GM12872 (cell line): ENCODE results near the gene TSHB.

Source experiments
- TF ChIP-seq, protein P1 (sequence below): IDR thresholded peaks from 3 replicates; pipeline ENCODE4 v1.5.1; 2011; ENCODE audit warnings: low read depth, mild to moderate bottlenecking, low read length, moderate library complexity; ENCODE audit not compliant: insufficient read depth

TSHB gene

DNA sequence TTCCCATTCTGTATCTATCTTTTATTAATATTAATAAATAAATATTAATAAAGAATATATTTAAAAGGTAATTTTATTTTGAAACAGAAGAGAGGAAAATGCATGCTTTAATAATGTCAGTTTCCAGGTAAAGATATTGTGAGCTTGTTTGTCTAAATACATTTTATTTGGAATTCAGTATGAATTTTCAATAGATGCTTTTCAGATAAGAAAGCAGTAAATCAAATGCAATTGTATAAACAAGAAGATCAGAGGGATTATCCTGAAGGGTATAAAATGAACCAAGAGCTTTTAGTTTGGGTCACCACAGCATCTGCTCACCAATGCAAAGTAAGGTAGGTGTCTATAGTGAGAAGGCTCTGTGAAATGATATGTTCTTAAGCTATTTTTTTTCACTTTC, at the start of gene TSHB:
Gene TSHB (plus strand): TSS at position 301 of the 400 bp plus-strand sequence. CDS start 3,537 bp downstream, outside the sequence.
- TF ChIP-seq, protein P1, sequence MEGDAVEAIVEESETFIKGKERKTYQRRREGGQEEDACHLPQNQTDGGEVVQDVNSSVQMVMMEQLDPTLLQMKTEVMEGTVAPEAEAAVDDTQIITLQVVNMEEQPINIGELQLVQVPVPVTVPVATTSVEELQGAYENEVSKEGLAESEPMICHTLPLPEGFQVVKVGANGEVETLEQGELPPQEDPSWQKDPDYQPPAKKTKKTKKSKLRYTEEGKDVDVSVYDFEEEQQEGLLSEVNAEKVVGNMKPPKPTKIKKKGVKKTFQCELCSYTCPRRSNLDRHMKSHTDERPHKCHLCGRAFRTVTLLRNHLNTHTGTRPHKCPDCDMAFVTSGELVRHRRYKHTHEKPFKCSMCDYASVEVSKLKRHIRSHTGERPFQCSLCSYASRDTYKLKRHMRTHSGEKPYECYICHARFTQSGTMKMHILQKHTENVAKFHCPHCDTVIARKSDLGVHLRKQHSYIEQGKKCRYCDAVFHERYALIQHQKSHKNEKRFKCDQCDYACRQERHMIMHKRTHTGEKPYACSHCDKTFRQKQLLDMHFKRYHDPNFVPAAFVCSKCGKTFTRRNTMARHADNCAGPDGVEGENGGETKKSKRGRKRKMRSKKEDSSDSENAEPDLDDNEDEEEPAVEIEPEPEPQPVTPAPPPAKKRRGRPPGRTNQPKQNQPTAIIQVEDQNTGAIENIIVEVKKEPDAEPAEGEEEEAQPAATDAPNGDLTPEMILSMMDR, result no peak

DNA sequence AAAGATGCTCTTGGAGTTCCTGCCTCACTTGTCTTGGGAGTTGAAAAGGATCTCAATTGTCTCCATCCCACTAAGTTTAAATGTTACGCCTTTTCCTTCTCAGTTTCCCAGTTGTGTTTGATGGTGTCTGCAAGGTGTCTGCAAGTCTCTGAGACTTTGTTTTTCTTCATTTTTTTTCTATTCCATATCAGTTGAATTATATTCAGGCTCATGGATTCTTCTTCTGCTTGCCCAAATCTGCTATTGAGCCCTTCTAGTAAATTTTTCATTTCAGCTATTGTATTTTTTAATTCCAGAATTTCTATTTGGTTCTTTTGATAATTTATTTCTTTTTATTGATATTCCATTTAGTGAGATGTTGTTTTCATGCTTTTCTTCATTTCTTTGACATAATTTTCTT, 47.4 kb upstream of the TSHB start:
- TF ChIP-seq, protein P1, result no peak

DNA sequence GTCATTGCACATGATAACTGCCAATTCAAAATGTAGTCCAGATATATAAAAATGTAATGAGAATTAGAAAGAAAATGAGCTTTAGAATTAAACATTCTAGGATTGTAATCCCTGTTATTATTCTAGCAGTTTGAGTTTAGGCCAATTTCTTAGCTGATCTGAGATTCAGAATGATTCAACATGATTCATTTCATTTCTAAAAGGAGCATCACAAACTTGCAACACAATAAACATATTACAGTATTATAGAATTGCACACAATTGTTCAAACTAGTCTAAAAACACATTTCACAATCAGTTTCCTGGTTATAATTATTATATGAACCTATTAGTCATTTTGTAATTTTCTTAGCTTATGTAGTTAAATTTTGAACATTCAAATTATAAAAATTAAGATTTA, 43.3 kb upstream of the TSHB start:
- TF ChIP-seq, protein P1, result no peak

DNA sequence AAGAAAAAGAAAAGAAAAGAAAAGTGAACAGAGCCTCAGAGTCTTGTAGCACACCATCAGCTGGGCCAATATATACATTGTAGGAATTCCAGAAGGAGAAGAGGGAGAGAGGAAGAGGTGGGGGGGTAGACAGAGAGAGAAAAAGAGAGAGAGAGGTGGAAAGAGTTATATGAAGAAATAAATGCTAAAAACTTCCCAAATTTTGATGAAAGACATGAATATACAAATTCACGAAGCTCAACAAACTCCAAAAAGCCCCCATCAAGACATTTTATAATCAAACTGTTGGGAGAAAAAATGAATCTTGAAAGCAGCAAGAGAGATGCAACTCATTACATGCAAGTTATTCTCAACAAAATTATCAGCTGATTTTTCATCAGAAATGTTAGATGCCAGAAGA, 41.5 kb upstream of the TSHB start:
- TF ChIP-seq, protein P1, result no peak

DNA sequence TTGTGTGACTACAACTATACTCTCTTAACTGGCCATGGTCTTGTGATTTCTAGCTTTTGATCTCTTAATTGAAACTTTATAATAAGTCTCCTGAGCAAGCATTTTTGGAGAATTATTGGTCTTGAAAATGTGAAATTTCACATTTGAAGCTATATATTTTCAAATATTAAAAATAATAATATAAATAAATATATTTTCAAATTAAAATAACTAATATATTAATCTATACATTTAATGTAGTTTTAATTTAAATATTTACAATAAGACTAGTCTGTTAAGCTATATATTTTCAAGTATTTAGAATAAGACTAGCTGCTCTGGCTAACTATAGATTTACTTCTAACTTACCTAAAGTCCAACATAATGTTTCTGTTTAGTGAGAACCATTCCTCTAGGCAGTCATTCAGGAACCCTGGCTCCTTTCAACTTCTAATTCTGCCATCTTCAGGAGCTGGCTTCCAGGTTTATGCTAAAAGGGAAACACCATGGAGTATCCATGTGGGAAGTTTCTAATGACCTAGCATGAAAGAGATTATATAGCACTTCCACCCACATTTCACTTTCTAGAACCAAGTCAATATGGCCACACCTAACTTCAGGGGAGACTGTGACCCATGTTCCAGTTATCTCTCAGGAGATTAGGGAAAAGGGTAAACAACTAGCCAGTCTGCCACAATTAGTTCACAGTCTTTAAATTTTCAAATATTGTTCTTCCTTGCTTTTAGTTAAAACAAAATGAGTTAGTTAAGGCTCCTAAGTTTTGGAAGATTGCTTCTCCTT, 31.9 kb upstream of the TSHB start:
- TF ChIP-seq, protein P1, result no peak

DNA sequence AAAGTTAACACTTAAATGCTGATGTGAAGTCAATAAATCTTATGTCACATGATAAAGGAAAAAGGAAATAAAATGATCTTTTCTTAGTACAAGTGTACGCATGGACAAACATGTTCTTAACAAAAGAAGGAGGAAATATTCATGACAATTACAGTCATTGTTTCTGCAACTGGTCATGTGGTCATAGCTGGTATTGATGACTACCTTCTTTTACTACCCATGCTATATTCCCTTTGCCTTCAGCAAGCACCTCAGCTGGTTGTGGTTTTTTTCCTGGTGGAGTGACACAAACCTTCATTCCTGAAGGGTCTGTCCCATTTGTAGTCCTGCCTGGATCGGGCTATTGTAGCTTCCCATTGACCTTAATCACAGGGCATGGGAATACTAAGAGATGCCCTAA, 23.4 kb upstream of the TSHB start:
- TF ChIP-seq, protein P1, result no peak

DNA sequence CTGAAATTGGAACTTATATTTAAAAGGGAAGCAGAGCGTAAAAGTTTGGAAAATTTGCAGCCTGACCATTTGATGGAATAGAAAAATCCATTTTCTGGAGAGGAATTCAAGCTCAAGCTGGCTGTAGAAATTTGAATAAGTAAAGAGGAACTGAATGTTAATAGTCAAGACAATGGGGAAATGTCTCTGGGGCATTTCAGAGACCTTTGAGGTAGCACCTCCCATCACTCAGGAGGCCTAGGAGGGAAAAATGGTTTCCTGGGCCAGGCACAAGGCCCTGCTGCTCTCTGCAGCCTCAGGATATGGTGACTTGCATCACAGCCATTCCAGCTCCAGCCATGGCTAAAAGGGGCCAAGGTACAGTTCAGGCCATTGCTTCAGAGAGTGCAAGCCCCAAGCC, 17.6 kb upstream of the TSHB start:
- TF ChIP-seq, protein P1, result no peak
